HG03565 (cell line): ENCODE measurements around the gene PRKAG1.

Experiments used
- ATAC-seq: cut with Tn5 transposase; IDR thresholded peaks from one replicate; pipeline ENCODE4 v1.9.1; 2021; ENCODE audit warnings: mild to moderate bottlenecking, moderate library complexity; ENCODE audit not compliant: unreplicated experiment

PRKAG1 gene

GRCh38 chr12:49050507-49051372 lies 32.2 kb upstream of the PRKAG1 start:
- no peak for ATAC-seq

GRCh38 chr12:49049566-49050224 lies 31.1 kb upstream of the PRKAG1 start:
- ATAC-seq: no peak

GRCh38 chr12:49048953-49049352 lies 30.4 kb upstream of the PRKAG1 start:
- no peak for ATAC-seq

GRCh38 chr12:49046129-49046895 lies 27.7 kb upstream of the PRKAG1 start:
- ATAC-seq: no peak

- ATAC-seq: no peak
Observed at GRCh38 chr12:49044660-49045059, 26.1 kb upstream of the PRKAG1 start.

- no peak for ATAC-seq
Observed at GRCh38 chr12:49043856-49044258, 25.3 kb upstream of the PRKAG1 start.

GRCh38 chr12:49043241-49043640 lies 24.7 kb upstream of the PRKAG1 start:
- ATAC-seq: no peak

- ATAC-seq: no peak
Observed at GRCh38 chr12:49041881-49042484, 23.4 kb upstream of the PRKAG1 start.

GRCh38 chr12:49041036-49041880 lies 22.7 kb upstream of the PRKAG1 start:
- ATAC-seq: no peak

- ATAC-seq: no peak
Observed at GRCh38 chr12:49040364-49040855, 21.8 kb upstream of the PRKAG1 start.

GRCh38 chr12:49039421-49040363 lies 21.1 kb upstream of the PRKAG1 start:
- no peak for ATAC-seq

GRCh38 chr12:49038291-49038955 lies 19.8 kb upstream of the PRKAG1 start:
- ATAC-seq: no peak

GRCh38 chr12:49037947-49038237 lies 19.3 kb upstream of the PRKAG1 start:
- no peak for ATAC-seq

- ATAC-seq: no peak
Observed at GRCh38 chr12:49037111-49037946, 18.8 kb upstream of the PRKAG1 start.

- ATAC-seq: no peak
Observed at GRCh38 chr12:49036029-49036428, 17.5 kb upstream of the PRKAG1 start.

- ATAC-seq: no peak
Observed at GRCh38 chr12:49034286-49034622, 15.7 kb upstream of the PRKAG1 start.

- no peak for ATAC-seq
Observed at GRCh38 chr12:49033611-49034285, 15.2 kb upstream of the PRKAG1 start.
